RWPE1 (cell line): ENCODE results near the gene DMAC2.
"Not testable (repeated sequence)": the region's sequence is repeated elsewhere in the genome, so short reads cannot be mapped to it uniquely, and the experiment has no call there.

Source experiments
- CTCF ChIA-PET: fragments of 350-600 bp; sonication (Branson Sonifier 250); formaldehyde crosslinking; extraction: SDS; loops from one replicate; lab custom pipeline; 2021; lab: Yijun Ruan, JAX
- POLR2A ChIA-PET: fragments of 400-600 bp; formaldehyde crosslinking; extraction: SDS; loops from one replicate; lab custom pipeline; 2020; ENCODE audit warnings: antibody characterized with exemption; ENCODE audit not compliant: low non-redundant PET; lab: Yijun Ruan, JAX
- DNase-seq: peaks from one replicate; pipeline ENCODE4 v3.0.0; 2012; ENCODE audit warnings: low spot score
- H3K27ac ChIP-seq: fragments of 450-650 bp; 2 replicates; pipeline ENCODE4 v1.5.1; 2017
- TF ChIP-seq, protein P1 (sequence below): fragments of 450-650 bp; conservative IDR thresholded peaks from 2 replicates; pipeline ENCODE4 v1.5.1; 2017; ENCODE audit warnings: low read depth, mild to moderate bottlenecking

The DMAC2 gene

GRCh38 chr19:41386442-41386841 lies 53.3 kb downstream of the DMAC2 start:
- ChIA-PET POLR2A (interaction anchor here (1.0 kb wide), 1 partner anchor 22 kb away, joined by 3 read pairs; the partner anchor contains the start of gene B9D2), CTCF (no interaction called here)
- H3K27ac ChIP-seq, result peak overlapping the region; percentile 90
- TF ChIP-seq, protein P1, sequence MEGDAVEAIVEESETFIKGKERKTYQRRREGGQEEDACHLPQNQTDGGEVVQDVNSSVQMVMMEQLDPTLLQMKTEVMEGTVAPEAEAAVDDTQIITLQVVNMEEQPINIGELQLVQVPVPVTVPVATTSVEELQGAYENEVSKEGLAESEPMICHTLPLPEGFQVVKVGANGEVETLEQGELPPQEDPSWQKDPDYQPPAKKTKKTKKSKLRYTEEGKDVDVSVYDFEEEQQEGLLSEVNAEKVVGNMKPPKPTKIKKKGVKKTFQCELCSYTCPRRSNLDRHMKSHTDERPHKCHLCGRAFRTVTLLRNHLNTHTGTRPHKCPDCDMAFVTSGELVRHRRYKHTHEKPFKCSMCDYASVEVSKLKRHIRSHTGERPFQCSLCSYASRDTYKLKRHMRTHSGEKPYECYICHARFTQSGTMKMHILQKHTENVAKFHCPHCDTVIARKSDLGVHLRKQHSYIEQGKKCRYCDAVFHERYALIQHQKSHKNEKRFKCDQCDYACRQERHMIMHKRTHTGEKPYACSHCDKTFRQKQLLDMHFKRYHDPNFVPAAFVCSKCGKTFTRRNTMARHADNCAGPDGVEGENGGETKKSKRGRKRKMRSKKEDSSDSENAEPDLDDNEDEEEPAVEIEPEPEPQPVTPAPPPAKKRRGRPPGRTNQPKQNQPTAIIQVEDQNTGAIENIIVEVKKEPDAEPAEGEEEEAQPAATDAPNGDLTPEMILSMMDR, result no peak
- DNase-seq, result peak; percentile 55

- ChIA-PET POLR2A (interaction anchor here (0.7 kb wide), 1 partner anchor 14 kb away, joined by 3 read pairs; no protein-coding TSS in a partner anchor), CTCF (interaction anchor here (1.0 kb wide), 1 partner anchor 65 kb away, joined by 4 read pairs; no protein-coding TSS in a partner anchor)
- DNase-seq, result no peak
- H3K27ac ChIP-seq, result peak overlapping the region; percentile 90
- TF ChIP-seq, protein P1, result no peak
These were observed 55.4 kb downstream of the DMAC2 start for GRCh38 chr19:41384351-41384750.

DNA sequence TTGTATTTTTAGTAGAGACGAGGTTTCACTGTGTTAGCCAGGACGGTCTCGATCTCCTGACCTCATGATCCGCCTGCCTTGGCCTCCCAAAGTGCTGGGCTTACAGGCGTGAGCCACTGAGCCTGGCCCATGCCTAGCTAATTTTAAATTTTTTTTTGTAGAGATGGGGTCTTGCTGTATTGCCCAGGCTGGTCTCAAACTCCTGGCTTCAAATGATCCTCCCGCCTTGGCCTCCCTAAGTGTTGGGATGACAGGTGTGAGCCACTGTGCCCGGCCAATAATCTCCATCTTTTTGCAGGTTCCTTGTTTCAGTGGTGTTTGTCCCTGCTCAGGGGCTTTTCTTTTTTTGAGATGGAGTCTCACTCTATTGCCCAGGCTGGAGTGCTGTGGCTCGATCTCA lies 58.2 kb downstream of the DMAC2 start:
- peak overlapping the region; percentile 91 for H3K27ac ChIP-seq
- POLR2A ChIA-PET, result interaction anchor here (0.7 kb wide), 1 partner anchor 762 kb away, joined by 5 read pairs; no protein-coding TSS in a partner anchor
- CTCF ChIA-PET, DNase-seq: not testable (repeated sequence)
